ENCODE results near the gene BACH2.

The BACH2 gene

DNA sequence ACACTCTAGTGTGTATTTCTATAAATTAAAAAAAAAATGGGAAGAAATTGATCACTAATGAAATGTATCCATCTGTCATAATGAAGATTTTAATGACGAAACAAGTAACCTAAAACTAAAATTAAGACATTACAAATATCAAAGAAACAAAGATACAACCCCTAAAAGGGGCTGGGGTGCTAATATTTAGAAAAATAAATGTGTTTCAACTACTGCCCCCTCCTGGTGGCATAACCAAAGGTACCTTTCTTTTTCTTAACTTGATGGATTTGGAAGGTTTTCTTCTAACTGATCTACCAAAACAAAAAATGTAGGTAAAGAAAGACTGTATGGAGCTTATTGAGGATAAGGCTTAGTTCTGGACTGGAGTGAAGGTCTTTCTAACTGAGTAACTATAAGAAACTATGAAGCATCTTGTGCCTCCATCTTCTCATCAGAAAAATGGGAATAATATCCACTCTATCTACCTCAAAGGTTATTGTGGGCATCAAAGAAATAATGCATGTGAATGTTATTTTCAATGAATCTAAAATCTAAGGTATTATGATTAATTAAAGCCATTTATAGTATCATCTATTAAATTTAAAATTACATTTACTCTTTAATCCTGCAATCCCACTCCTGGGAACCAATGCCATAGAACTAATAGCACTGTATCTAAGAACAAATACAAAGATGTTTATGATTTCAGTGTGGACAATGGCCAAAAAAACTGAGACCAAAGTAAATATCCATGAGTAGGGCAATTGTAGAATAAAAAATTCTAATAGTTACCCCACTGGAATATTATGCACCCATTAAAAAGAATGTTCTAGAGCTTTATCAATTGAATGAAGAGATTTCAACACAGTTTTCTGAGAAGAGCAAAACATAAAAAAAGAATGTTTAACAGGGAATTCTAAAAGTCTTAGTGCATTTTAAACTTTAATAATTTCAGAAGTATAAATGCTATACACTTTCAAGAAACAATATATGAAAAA, 117.2 kb downstream of the BACH2 start:
- Histone ChIP-seq H2BK15ac (ENCODE audit: low read length) (no peak overlapping the region), H3K79me1 (ENCODE audit: low read depth, low read length) (no peaks in the 10 kb centered on the region), H2BK12ac (ENCODE audit: low read length) (no peak overlapping the region), H3K4me2 (ENCODE audit: insufficient read depth, low read length, poor library complexity, severe bottlenecking) (no peak overlapping the region), H3K27ac (replicated peaks; ENCODE audit: low read length) (no peak overlapping the region), H2AFZ (ENCODE audit: low read length) (no peak overlapping the region), H3K9me3 (replicated peaks in 1 of 2; ENCODE audit: control insufficient read depth in 2 of 2, insufficient read depth in 1 of 2, low read depth in 1 of 2, low read length in 2 of 2) (no peaks in the 10 kb centered on the region), H2BK5ac (ENCODE audit: low read length) (no peak overlapping the region), H2AK5ac (ENCODE audit: low read depth, low read length) (no peak overlapping the region), H3K36me3 (replicated peaks in 1 of 2; ENCODE audit: control insufficient read depth in 2 of 2, insufficient read depth in 2 of 2, low read length in 2 of 2) (no peaks in the 10 kb centered on the region), H4K91ac (ENCODE audit: low read depth, low read length, poor library complexity) (no peak overlapping the region), H3K14ac (ENCODE audit: low read length) (no peak overlapping the region), H2BK120ac (ENCODE audit: low read depth, low read length) (no peak overlapping the region), H4K8ac (ENCODE audit: low read depth, low read length) (no peak overlapping the region), H3K4me1 (ENCODE audit: control insufficient read depth in 2 of 2, insufficient read depth in 1 of 2, low read depth in 1 of 2, low read length in 2 of 2) (peaks cover 0 to 6% of the 10 kb centered on the region in 2 donors), H3K4ac (ENCODE audit: low read length) (no peak overlapping the region), H3K23ac (ENCODE audit: low read depth, low read length, poor library complexity) (no peak overlapping the region), H3K18ac (ENCODE audit: low read length) (no peak overlapping the region), H3K4me3 (ENCODE audit: low read length in 2 of 2) (no peak overlapping the region), H3K27me3 (ENCODE audit: control insufficient read depth in 3 of 3, insufficient read depth in 3 of 3, low read depth in 1 of 3, low read length in 3 of 3) (no peaks in the 10 kb centered on the region), H3K9ac (ENCODE audit: low read depth, low read length, poor library complexity) (no peak overlapping the region)
- no peak for DNase-seq (ENCODE audit: low spot score)
- no CpG with 5 or more reads among the region's 1 CpG for WGBS, 2 donors (ENCODE audit: extremely low coverage in 2 of 2, insufficient read length in 2 of 2, insufficient replicate concordance in 1 of 2)

DNA sequence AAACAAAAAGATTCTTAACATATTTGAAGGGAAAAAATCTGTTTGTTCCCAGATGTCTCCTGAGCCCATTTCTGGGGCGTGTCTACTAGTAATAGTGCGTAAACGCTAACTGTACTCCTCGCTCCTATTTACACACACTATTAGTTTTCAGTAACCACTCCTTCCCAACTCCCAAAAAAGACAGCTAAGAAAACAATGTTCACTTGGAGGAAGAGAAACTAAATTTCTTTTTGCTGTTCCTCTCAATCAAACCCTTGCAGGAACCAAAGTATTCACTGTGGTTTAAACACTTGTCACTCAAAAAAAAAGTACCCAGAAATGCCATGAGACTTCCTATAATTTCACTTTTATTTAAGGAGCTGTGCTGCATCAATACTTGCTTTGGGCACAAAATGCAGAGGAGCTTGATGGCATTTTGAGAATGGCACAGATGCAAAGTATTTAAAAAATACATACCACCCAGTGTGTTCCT, 118.2 kb downstream of the BACH2 start:
- Histone ChIP-seq H3K36me3 (replicated peaks in 1 of 2; ENCODE audit: control insufficient read depth in 2 of 2, insufficient read depth in 2 of 2, low read length in 2 of 2) (no peaks in the 10 kb centered on the region), H3K4me1 (ENCODE audit: control insufficient read depth in 2 of 2, insufficient read depth in 1 of 2, low read depth in 1 of 2, low read length in 2 of 2) (peaks cover 0 to 6% of the 10 kb centered on the region in 2 donors), H3K9me3 (replicated peaks in 1 of 2; ENCODE audit: control insufficient read depth in 2 of 2, insufficient read depth in 1 of 2, low read depth in 1 of 2, low read length in 2 of 2) (peaks cover 0 to 4% of the 10 kb centered on the region in 2 donors), H3K18ac (ENCODE audit: low read length) (no peak overlapping the region), H3K4me3 (ENCODE audit: low read length in 2 of 2) (no peak overlapping the region), H3K4ac (ENCODE audit: low read length) (no peak overlapping the region), H2AFZ (ENCODE audit: low read length) (no peak overlapping the region), H3K4me2 (ENCODE audit: insufficient read depth, low read length, poor library complexity, severe bottlenecking) (no peak overlapping the region), H2BK5ac (ENCODE audit: low read length) (no peak overlapping the region), H3K27me3 (ENCODE audit: control insufficient read depth in 3 of 3, insufficient read depth in 3 of 3, low read depth in 1 of 3, low read length in 3 of 3) (no peaks in the 10 kb centered on the region), H4K91ac (ENCODE audit: low read depth, low read length, poor library complexity) (no peak overlapping the region), H2BK15ac (ENCODE audit: low read length) (no peak overlapping the region), H4K8ac (ENCODE audit: low read depth, low read length) (no peak overlapping the region), H2BK120ac (ENCODE audit: low read depth, low read length) (no peak overlapping the region), H2AK5ac (ENCODE audit: low read depth, low read length) (no peak overlapping the region), H2BK12ac (ENCODE audit: low read length) (no peak overlapping the region), H3K23ac (ENCODE audit: low read depth, low read length, poor library complexity) (no peak overlapping the region), H3K79me1 (ENCODE audit: low read depth, low read length) (no peaks in the 10 kb centered on the region), H3K14ac (ENCODE audit: low read length) (no peak overlapping the region), H3K27ac (replicated peaks; ENCODE audit: low read length) (no peak overlapping the region), H3K9ac (ENCODE audit: low read depth, low read length, poor library complexity) (no peak overlapping the region)
- DNase-seq (ENCODE audit: low spot score), result no peak
- WGBS, 2 donors (ENCODE audit: extremely low coverage in 2 of 2, insufficient read length in 2 of 2, insufficient replicate concordance in 1 of 2), result no CpG with 5 or more reads among the region's 4 CpGs

DNA sequence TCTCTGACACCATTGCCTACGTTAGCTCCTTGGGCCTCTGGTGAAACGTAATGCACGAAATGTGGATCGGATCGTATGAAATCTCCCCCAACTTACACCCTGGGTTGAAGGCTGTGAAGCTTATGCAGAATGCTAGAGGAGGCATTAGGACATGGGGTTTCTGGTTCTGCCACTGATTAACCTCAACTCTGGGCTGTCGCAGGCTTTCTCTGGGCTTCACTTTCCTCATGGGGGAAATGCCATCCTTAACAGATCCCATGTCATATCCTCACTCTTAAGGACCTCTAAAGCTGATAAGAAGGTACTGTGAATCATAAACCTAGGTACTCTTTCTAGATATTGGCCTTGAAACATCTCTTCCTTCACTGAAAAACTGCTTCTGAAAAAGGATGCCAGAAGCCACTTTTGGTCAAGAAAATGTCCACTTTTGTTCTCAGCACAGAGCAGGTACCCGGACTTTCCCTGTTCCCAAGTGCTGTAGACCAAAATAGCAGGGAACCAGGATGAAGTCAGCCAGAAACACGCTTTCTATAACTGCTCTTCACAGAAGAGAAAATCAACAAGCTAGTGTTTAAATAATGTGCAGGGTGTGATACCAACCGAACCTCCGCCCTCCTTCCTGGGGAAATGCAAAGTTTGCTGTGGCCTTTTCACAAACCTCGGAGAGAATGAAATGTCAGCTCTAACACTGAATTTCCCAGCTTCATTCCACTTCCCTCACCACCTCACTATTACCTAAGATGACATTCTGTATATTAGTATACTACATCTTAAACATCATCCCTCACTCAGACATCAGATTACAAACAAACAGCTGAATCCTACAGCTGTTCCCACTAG, 118.9 kb downstream of the BACH2 start:
- H3K79me1 ChIP-seq (ENCODE audit: low read depth, low read length), result no peaks in the 10 kb centered on the region
- H3K4me2 ChIP-seq (ENCODE audit: insufficient read depth, low read length, poor library complexity, severe bottlenecking), result no peak overlapping the region
- H4K8ac ChIP-seq (ENCODE audit: low read depth, low read length), result no peak overlapping the region
- DNase-seq (ENCODE audit: low spot score), result no peak
- WGBS, 2 donors (ENCODE audit: extremely low coverage in 2 of 2, insufficient read length in 2 of 2, insufficient replicate concordance in 1 of 2), result no CpG with 5 or more reads among the region's 11 CpGs
- no peaks in the 10 kb centered on the region for H3K27me3 ChIP-seq (ENCODE audit: control insufficient read depth in 3 of 3, insufficient read depth in 3 of 3, low read depth in 1 of 3, low read length in 3 of 3)
- H2BK5ac ChIP-seq (ENCODE audit: low read length), result no peak overlapping the region
- peaks cover 0 to 8% of the 10 kb centered on the region in 2 donors for H3K9me3 ChIP-seq (replicated peaks in 1 of 2; ENCODE audit: control insufficient read depth in 2 of 2, insufficient read depth in 1 of 2, low read depth in 1 of 2, low read length in 2 of 2)
- H3K27ac ChIP-seq (replicated peaks; ENCODE audit: low read length), result no peak overlapping the region
- no peak overlapping the region for H2BK12ac ChIP-seq (ENCODE audit: low read length)
- H2BK15ac ChIP-seq (ENCODE audit: low read length), result no peak overlapping the region
- H2AFZ ChIP-seq (ENCODE audit: low read length), result no peak overlapping the region
- H3K4me1 ChIP-seq (ENCODE audit: control insufficient read depth in 2 of 2, insufficient read depth in 1 of 2, low read depth in 1 of 2, low read length in 2 of 2), result peaks cover 0 to 6% of the 10 kb centered on the region in 2 donors
- no peak overlapping the region for H3K9ac ChIP-seq (ENCODE audit: low read depth, low read length, poor library complexity)
- no peak overlapping the region for H3K4me3 ChIP-seq (ENCODE audit: low read length in 2 of 2)
- no peak overlapping the region for H3K23ac ChIP-seq (ENCODE audit: low read depth, low read length, poor library complexity)
- H3K4ac ChIP-seq (ENCODE audit: low read length), result no peak overlapping the region
- no peaks in the 10 kb centered on the region for H3K36me3 ChIP-seq (replicated peaks in 1 of 2; ENCODE audit: control insufficient read depth in 2 of 2, insufficient read depth in 2 of 2, low read length in 2 of 2)
- no peak overlapping the region for H4K91ac ChIP-seq (ENCODE audit: low read depth, low read length, poor library complexity)
- H2AK5ac ChIP-seq (ENCODE audit: low read depth, low read length), result no peak overlapping the region
- no peak overlapping the region for H3K14ac ChIP-seq (ENCODE audit: low read length)
- H2BK120ac ChIP-seq (ENCODE audit: low read depth, low read length), result no peak overlapping the region
- no peak overlapping the region for H3K18ac ChIP-seq (ENCODE audit: low read length)
